Stimulated activated CD4-positive, alpha-beta T cell treated with anti-CD3 and anti-CD28 coated beads, Interleukin-4, amount 100 ng/mL, for 1 hour (primary cell): ENCODE results near the gene STPG2.

ENCODE experiments used
- DNase-seq: peaks from one replicate; pipeline ENCODE4 v3.0.0-alpha.2; 2020

STPG2 gene

GRCh38 chr4:98092833-98093439 lies 50.3 kb downstream of the STPG2 start:
- no peak for DNase-seq

- DNase-seq, result no peak
Measured at GRCh38 chr4:98081936-98082335, 61.3 kb downstream of the STPG2 start.

DNA sequence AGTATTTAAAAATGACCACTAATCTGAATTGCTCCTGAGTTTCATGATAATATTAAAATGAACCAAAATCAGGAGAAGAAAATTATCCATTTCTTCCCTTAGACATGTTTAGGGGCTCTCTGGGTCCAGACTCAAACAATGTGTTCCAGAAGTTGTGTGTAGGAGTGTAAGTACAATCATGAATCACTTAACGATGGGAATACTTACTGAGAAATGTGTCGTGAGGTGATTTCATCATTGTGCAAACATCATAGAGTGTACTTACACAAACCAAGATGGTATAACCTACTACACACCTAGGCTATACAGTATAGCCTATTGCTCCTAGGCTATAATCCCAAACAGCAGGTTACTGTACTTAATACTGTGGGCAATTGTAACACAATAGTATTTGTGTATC lies 74.8 kb downstream of the STPG2 start:
- no peak for DNase-seq

DNA sequence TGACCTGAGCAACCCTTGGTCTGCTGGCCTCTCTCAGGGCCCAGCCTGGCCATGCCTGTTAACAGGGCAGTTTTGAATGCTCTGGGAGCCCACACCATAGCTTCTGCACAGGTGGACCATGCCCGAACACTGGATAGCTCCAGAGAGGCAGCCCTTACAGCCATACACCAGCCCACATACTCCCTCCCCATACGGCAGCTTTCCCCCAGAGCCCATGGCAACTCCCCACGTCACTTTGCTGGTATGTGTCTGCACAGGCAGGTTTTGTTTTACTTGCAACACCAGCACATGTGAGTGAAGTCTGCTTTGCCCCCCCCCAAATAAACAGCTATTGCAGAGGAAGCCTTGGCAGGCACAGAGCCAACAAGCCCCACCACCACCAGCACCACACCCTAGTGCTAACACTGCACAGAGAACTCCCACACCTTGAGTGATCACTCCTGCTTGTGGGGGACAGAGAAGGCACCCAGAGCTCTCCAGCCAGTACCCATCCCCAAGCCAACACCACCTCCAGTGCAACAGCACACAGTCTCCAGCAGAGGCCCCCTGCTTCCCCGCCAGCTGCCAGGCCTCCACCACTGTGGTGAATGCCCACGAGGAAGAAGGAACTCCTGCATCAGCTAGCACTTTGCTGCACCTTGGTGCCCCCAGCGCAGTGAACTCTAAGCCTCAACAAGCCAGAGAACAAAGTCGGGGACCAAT lies 87.3 kb downstream of the STPG2 start:
- DNase-seq, result no peak

GRCh38 chr4:98046665-98047064 lies 96.6 kb downstream of the STPG2 start:
- no peak for DNase-seq

GRCh38 chr4:98030059-98030458 lies 113.2 kb downstream of the STPG2 start:
- no peak for DNase-seq

DNA sequence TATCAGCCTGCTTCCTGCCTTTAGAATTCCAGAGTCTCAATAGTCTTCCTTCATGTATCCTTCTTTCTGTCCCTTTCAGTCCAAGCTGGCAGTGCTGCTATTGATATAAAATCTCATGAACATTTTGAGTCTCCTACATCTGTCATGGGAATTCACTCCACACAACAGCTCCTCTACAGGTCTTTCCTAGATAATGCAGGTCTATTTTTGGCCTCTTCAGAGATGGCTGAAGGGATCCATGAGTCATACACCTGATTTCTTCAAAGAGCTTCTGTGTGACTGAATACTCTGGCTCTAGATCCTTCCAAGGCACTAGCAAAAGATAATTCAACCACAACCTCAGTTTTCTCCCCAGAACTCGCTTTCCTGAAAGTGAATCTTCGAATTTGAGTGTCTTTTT lies 115.4 kb downstream of the STPG2 start:
- no peak for DNase-seq

- no peak for DNase-seq
Measured at GRCh38 chr4:98026362-98026761, 116.9 kb downstream of the STPG2 start.

- no peak for DNase-seq
Measured at GRCh38 chr4:98006814-98007412, 136.4 kb downstream of the STPG2 start.

DNA sequence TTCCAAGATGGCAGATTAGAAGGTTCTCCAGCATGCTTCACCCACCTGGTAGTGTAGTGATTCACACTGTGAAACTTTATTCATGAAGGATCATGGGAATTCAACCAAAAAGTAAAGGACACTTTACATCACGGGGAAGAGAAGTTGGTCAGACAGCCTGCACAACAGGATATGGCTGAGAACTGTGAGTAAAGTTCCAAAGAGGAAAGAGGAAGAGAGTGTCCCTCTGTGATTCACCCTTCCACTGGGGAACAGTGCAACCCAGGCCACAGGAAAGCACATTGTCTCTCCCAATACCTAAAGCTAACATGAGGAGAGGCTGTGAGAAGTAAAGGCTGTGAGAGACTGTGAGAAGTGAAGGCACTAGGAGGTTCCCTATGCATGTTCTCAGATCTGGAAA lies 137.2 kb downstream of the STPG2 start:
- DNase-seq, result no peak

DNA sequence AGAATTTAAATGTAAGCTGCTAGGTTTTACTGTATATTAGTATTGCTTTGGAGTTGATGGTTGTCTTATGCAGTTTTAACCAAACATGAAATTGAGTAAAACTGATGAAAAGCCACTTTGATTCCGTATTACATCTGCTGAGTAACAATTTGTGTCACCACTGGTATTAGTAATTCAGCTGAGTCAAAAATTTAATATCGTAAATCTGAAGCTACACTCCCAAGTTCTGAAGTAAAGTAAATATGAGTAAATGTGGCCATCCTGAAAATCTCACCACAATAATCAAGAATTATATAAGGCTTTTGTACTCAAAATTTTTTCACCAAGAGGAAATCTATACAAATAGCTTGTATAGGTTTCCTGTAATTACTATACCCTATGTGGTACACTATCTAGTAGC lies 142.3 kb downstream of the STPG2 start:
- no peak for DNase-seq

GRCh38 chr4:97998203-97998602 lies 145.1 kb downstream of the STPG2 start:
- DNase-seq, result no peak

DNA sequence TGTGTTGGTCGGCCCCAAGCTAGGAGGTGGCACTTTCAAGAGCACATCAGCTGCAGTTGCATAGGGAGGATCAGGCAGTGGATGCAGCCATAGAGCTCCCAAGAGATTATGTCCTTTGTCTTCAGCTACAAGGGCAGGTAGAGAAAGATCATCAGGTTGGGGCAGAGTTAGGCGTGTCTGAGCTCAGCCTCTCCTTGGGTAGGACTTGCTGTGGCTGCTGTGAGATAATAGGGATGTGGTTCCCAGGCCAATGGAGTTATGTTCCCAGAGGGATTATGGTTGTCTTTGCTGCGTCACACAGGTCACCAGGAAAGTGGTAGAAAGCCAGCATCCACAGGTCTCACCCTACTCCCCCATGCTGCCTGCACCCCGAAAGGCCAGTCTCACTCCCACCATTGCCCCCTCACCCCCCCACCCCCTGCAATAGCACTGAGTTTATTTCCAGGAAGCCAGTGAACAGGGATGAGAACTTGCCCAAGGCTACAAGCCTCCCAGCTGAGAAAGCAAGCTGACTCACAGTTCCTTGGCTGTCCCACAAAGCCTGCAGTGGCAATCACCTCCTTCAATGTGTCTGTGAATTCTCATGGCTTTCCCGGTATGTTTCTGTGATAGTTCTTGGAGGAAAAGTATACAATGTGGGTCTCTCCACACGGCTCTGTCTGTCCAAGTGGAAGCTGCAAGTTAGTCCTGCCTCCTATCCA lies 148.4 kb downstream of the STPG2 start:
- DNase-seq, result no peak

DNA sequence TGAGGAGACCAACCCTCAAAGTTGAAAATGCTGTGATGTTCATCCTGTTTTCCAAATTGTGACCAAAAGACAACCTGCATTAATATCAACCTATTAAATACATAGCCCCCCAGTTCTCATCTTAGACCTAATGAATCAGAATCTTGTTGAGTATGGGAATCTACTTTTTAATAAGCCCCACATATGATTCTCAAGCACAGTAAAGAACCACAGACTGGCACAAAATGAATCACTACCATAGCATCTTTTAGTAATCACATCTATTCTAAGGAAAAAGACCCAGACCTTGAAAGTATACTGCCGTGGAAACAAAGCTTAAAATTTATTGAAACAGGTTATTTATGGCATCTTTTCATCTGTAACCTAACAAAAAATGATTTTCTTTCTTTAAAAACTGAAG lies 152.9 kb downstream of the STPG2 start:
- DNase-seq, result no peak

DNA sequence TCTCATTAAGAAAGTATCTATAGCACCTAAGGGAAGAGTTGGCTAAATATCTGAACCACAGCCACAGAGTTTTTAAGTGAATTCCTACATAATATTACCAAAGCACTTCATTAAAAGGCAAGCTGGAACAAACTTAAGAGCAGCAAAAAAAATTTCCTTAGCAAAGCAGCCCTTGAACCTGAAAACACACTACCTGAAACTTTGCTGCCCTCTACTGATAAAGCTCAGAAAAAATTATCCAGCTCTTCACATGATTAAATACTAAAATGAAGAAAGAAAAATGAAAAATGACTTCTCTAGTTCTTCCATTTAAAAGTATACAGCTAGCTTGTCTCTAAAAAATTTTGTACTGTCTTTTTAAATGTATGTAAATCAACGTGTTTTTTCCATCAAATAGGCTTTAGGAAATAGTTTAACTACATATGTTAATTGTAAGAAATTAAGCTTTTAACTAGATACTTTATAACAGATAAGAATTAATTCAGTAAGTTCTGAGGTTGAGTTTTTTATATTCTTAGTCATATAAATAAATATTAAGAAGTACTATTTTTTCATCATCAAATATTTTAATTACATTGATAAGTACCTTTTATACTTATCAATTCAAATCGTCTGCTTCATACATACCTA lies 156.1 kb downstream of the STPG2 start:
- no peak for DNase-seq

DNA sequence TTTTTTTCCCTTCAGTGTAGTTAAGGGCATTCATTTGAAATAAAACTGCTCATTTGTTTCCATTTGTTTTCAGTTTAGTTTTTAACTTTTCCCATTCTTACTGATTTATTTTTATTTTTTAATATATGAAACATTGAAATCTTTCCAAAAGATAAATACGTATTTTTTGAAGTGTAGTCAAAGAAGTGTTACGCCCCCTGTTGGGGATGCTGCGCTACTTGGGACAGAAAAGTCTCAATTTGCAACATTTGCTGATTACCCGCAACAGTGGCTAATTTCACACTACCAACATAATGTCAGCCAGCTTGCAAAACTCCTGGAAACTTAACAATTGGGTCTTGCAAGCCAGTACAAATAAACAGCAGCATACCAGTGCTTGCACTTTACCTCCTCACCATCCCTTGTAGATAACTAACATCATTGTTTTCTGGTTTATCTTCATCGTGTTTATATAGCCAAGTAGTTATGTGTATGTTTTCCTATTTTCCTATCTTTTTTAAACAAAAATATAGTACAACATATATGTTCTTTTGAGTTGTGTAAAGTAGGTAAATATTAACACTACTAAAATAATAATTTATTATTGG lies 158.6 kb downstream of the STPG2 start:
- DNase-seq, result no peak

DNA sequence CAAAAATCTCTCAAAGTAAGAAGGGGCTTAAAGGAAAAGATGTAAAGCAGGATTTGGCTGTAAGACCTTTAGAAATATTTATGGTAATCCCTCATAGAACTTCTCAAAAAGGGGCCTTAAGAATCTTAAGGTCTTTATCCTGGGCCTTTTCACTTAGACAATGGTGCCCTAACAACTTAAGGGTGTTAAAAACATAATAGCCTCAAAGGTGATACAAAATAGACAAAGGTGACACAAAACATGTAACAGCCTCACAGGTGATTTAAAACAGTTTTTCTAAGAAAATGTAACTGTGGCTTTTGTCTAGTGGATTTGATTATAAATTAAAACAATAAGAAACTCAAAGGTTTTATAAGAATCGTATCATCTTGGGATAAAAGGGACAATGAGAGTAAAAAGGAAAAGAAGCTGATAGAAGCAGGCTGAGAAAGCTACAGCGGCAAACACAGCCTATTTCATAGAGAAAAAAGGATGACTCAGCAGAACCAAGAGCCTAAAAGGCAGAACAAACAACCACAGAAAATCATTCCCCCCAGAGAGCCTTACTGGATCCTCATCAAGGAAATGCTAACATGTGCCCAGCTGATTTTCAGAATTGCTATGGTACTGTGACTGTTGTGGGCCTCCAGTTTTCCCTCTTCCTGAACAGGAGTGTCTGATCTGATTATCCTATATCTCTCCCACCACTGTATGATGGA lies 164.3 kb downstream of the STPG2 start:
- no peak for DNase-seq

- DNase-seq, result no peak
Measured at GRCh38 chr4:97953171-97953941, 189.9 kb downstream of the STPG2 start.

GRCh38 chr4:97952763-97953162 lies 190.5 kb downstream of the STPG2 start:
- no peak for DNase-seq

DNA sequence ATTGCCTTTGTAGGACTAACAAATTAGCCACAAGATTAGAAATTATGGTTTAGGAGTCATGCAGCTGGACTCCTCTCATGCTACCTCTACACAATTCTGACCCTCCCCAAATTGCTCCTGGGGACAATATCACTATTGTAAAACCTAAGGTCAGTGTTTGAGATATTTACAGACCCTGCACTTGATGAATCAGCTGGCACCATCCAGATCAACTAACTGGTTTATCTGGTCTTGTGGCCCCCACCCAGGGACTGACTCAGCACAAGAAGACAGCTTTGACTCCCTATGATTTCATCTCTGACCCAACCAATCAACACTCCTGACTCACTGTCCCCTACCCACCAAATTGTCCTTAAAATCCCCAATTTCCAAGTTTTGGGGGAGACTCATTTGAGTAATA lies 192.4 kb downstream of the STPG2 start:
- no peak for DNase-seq

- no peak for DNase-seq
Measured at GRCh38 chr4:97942951-97943350, 200.3 kb downstream of the STPG2 start.

DNA sequence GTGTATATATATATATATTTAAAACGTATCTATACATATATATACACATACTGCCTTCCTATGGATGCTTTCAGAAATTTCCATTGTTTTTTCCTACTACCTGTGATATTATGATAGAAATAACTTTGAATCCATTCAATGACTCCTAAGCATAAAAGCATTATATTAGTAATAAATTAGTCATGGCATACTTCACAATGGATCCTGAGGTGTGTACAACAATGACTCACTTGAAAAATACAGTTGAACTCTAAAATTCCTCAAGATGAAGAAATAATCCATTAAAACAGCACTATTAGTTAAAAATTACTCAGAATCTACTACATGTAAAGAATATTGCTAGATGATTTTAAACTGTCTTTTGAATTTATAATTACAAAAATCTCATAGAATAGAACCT lies 201.1 kb downstream of the STPG2 start:
- DNase-seq, result no peak
